T-helper 22 cell (primary cell): ENCODE results near the gene PPM1F.
"Not testable (repeated sequence)": the region's sequence is repeated elsewhere in the genome, so short reads cannot be mapped to it uniquely, and the experiment has no call there.

ENCODE experiments used
- DNase-seq: peaks from one replicate; pipeline ENCODE4 v3.0.0-alpha.2; 2020; ENCODE audit warnings: low read depth

The PPM1F gene

GRCh38 chr22:21889251-21889990, 63.2 kb downstream of the PPM1F start:
- no peak for DNase-seq

GRCh38 chr22:21887841-21888240, 64.8 kb downstream of the PPM1F start:
- DNase-seq = no peak

GRCh38 chr22:21883930-21884329, 68.7 kb downstream of the PPM1F start:
- not testable (repeated sequence) for DNase-seq

DNA sequence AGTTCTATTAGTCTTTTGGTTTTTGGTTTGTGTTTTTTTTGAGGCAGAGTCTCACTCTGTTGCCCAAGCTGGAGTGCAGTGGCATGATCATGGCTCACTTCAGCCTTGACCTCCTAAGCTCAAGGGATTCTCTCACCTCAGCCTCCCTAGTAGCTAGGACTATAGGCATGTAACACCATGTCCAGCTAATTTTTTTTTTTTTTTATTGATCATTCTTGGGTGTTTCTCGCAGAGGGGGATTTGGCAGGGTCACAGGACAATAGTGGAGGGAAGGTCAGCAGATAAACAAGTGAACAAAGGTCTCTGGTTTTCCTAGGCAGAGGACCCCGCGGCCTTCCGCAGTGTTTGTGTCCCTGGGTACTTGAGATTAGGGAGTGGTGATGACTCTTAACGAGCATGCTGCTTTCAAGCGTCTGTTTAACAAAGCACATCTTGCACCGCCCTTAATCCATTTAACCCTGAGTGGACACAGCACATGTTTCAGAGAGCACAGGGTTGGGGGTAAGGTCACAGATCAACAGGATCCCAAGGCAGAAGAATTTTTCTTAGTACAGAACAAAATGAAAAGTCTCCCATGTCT, 69.8 kb downstream of the PPM1F start:
- not testable (repeated sequence) for DNase-seq

DNA sequence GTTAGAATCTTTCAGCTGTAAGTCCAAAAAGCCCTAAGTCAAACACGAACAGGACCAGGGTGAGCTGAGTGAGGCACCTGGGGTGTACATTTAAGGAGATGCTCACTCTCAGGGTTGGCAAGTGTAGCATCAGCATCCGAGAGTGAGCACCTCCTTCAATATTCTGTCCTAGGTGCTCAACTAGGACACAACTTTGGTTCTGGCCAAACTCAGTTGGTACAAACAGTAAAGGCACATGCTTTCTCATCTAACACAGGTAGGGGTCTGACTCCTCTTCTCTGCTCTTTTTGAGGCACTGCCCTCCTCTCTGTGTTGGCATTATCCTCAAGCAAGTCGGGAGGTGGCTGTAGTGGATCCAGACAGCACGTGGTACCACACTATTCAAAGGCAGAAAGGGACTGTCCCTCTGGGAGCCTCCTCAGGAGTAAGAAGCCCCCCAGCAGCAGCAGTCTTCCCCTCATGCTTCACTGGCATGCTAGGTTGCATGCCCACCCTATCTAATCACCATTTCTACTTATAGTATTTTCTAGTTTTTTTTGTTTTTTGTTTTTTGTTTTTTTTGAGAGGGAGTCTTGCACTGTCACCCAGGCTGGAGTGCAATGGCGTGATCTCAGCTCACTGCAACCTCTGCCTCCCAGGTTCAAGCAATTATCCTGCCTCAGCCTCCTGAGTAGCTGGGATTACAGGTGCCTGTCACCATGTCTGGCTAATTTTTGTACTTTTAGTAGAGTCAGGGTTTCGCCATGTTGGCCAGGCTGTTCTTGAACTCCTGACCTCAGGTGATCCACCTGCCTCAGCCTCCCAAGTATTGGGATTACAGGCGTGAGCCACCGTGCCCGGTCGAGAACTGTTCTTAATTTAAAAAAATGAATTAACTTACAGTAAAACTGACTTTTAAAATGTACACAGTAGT, 70.6 kb downstream of the PPM1F start:
- DNase-seq = no peak

- no peak for DNase-seq
Observed at GRCh38 chr22:21876486-21877176, 76.0 kb downstream of the PPM1F start.

GRCh38 chr22:21874953-21875352, 77.7 kb downstream of the PPM1F start:
- DNase-seq = not testable (repeated sequence)

- no peak for DNase-seq
Observed at GRCh38 chr22:21873619-21874018, 79.0 kb downstream of the PPM1F start.

- not testable (repeated sequence) for DNase-seq
Observed at GRCh38 chr22:21872741-21873140, 79.9 kb downstream of the PPM1F start.
